A673 (cell line): ENCODE data around the gene RHOG. TPM values are rescaled to one million over a fixed set of nuclear protein-coding genes. Genes with fewer than 3 reads are reported as not detected.

Source experiments
- BruUV-seq: library from RNA; stranded (reverse); fragments of 400-500 nt; replicated peaks from 2 replicates; lab custom pipeline; 2021; lab: Mats Ljungman, UMichigan
- CTCF ChIA-PET: fragments of 300-600 bp; sonication (Branson Sonifier 250); formaldehyde crosslinking; loops from one replicate; lab custom pipeline; 2022; ENCODE audit warnings: antibody characterized with exemption; lab: Charles Lee
- POLR2A ChIA-PET: fragments of 300-600 bp; sonication (Branson Sonifier 250); formaldehyde crosslinking; loops from one replicate; lab custom pipeline; 2022; ENCODE audit warnings: antibody characterized with exemption; ENCODE audit not compliant: low non-redundant PET; lab: Charles Lee
- DNase-seq: peaks from one replicate; pipeline ENCODE4 v3.0.0-alpha.2; 2015; ENCODE audit warnings: low spot score
- H3K27ac ChIP-seq: fragments of 200-600 bp; sonication (generic); 2 replicates; pipeline ENCODE4 v1.5.1; 2016; ENCODE audit warnings: mixed run types, low read depth, mild to moderate bottlenecking, mixed read lengths, antibody characterized with exemption, low read length; ENCODE audit not compliant: poor library complexity, severe bottlenecking
- H3K27me3 ChIP-seq: fragments of 200-600 bp; sonication (generic); replicated peaks from 2 replicates; pipeline ENCODE4 v1.6.1; 2017; ENCODE audit warnings: mixed run types, low read depth, mild to moderate bottlenecking, mixed read lengths, antibody characterized with exemption, low read length; ENCODE audit not compliant: insufficient read depth, poor library complexity
- H3K36me3 ChIP-seq: fragments of 200-600 bp; sonication (generic); 2 replicates; pipeline ENCODE4 v1.6.1; 2016; ENCODE audit warnings: mixed run types, mild to moderate bottlenecking, mixed read lengths, antibody characterized with exemption, low read length; ENCODE audit not compliant: insufficient read depth, poor library complexity, severe bottlenecking
- H3K4me1 ChIP-seq: fragments of 200-600 bp; sonication (generic); 2 replicates; pipeline ENCODE4 v1.6.1; 2017; ENCODE audit warnings: mixed run types, mild to moderate bottlenecking, mixed read lengths, antibody characterized with exemption, low read length; ENCODE audit not compliant: insufficient read depth, poor library complexity, severe bottlenecking
- H3K4me3 ChIP-seq: fragments of 200-600 bp; sonication (generic); 2 replicates; pipeline ENCODE4 v1.5.1; 2016; ENCODE audit warnings: low read depth, mixed run types, mild to moderate bottlenecking, mixed read lengths, low read length; ENCODE audit not compliant: poor library complexity, severe bottlenecking
- H3K9me3 ChIP-seq: fragments of 200-600 bp; sonication (generic); 2 replicates; pipeline ENCODE4 v1.6.1; 2016; ENCODE audit warnings: mixed run types, low read depth, mild to moderate bottlenecking, mixed read lengths, antibody characterized with exemption, low read length; ENCODE audit not compliant: poor library complexity, severe bottlenecking
- EZH2 ChIP-seq: fragments of 200-600 bp; sonication (generic); IDR thresholded peaks from 2 replicates; pipeline ENCODE4 v1.6.1; 2017; ENCODE audit warnings: borderline replicate concordance, low read depth, mild to moderate bottlenecking, mixed read lengths, antibody characterized with exemption, low read length; ENCODE audit not compliant: poor library complexity, severe bottlenecking
- intact Hi-C: fragments of 100-400 bp; cut with micrococcal nuclease; formaldehyde crosslinking; loops from one replicate; pipeline ENCODE4 v1.10.0; 2022; ENCODE audit not compliant: unreplicated experiment
- total RNA-seq: library from RNA; stranded (reverse); gene quantifications from 2 replicates; pipeline ENCODE4 v1.2.3, GENCODE V29; 2021
- TF ChIP-seq, protein P1 (sequence below): fragments of 300-800, 200-600 bp; sonication (generic); conservative IDR thresholded peaks from 2 replicates; pipeline ENCODE4 v1.5.1; 2017; ENCODE audit warnings: low read depth, mild to moderate bottlenecking, antibody characterized with exemption, low read length, moderate library complexity, mixed read lengths

The RHOG gene
- total RNA-seq, 1 experiment from 2014 or later: 33.9 TPM

DNA sequence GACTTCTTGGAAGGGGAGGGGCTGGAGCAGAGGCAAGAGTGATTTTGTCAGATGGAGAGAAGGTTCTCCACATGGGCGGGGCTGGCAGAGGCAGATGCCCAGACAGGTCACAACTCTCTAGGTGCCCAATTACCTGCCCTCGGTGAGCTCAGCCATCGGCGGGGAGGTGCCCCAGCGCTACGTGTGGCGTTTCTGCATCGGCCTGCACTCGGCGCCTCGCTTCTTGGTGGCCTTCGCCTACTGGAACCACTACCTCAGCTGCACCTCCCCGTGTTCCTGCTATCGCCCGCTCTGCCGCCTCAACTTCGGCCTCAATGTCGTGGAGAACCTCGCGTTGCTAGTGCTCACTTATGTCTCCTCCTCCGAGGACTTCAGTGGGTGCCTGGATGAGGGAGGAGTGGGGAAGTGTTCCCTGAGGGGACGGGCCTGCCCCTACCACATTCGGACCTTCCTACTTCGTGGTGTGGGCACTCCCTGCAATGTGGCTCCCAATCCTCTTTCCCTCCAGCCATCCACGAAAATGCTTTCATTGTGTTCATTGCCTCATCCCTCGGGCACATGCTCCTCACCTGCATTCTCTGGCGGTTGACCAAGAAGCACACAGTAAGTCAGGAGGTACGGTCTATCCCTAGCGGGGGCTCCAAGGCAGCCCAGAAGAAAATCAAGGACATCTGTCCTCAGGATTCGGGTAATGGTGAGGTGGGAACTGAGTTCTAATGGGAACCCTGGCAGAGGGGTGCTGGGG, 16.8 kb downstream of the RHOG start:
- POLR2A ChIA-PET: no interaction called here

GRCh38 chr11:3823303-3823702, 17.5 kb downstream of the RHOG start:
- no peaks in the 10 kb centered on the region for H3K27me3 ChIP-seq
- BruUV-seq: no TSS peak
- intact Hi-C loops: no loop called here
- TF ChIP-seq, protein P1, sequence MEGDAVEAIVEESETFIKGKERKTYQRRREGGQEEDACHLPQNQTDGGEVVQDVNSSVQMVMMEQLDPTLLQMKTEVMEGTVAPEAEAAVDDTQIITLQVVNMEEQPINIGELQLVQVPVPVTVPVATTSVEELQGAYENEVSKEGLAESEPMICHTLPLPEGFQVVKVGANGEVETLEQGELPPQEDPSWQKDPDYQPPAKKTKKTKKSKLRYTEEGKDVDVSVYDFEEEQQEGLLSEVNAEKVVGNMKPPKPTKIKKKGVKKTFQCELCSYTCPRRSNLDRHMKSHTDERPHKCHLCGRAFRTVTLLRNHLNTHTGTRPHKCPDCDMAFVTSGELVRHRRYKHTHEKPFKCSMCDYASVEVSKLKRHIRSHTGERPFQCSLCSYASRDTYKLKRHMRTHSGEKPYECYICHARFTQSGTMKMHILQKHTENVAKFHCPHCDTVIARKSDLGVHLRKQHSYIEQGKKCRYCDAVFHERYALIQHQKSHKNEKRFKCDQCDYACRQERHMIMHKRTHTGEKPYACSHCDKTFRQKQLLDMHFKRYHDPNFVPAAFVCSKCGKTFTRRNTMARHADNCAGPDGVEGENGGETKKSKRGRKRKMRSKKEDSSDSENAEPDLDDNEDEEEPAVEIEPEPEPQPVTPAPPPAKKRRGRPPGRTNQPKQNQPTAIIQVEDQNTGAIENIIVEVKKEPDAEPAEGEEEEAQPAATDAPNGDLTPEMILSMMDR: no peak
- no peak for TF ChIP-seq EZH2
- no peaks in the 10 kb centered on the region for H3K4me1 ChIP-seq
- no peak overlapping the region for H3K27ac ChIP-seq
- POLR2A ChIA-PET: no interaction called here
- H3K4me3 ChIP-seq: no peak overlapping the region
- no peaks in the 10 kb centered on the region for H3K9me3 ChIP-seq
- DNase-seq: no peak
- peaks cover 6% of the 10 kb centered on the region for H3K36me3 ChIP-seq
- CTCF ChIA-PET: no interaction called here

More for the DNA sequence above, 16.8 kb downstream of the RHOG start:
- no peak for TF ChIP-seq EZH2
- TF ChIP-seq, protein P1: no peak
- no peaks in the 10 kb centered on the region for H3K9me3 ChIP-seq
- no peak overlapping the region for H3K27ac ChIP-seq
- BruUV-seq: no TSS peak
- intact Hi-C loops: no loop called here
- CTCF ChIA-PET: no interaction called here
- no peak for DNase-seq
- no peaks in the 10 kb centered on the region for H3K4me1 ChIP-seq
- H3K4me3 ChIP-seq: no peak overlapping the region
- no peaks in the 10 kb centered on the region for H3K27me3 ChIP-seq
- H3K36me3 ChIP-seq: peaks cover 6% of the 10 kb centered on the region

- H3K4me3 ChIP-seq: no peak overlapping the region
- ChIA-PET CTCF (no interaction called here), POLR2A (no interaction called here)
- H3K27me3 ChIP-seq: no peaks in the 10 kb centered on the region
- no peaks in the 10 kb centered on the region for H3K36me3 ChIP-seq
- DNase-seq: no peak
- H3K27ac ChIP-seq: no peak overlapping the region
- TF ChIP-seq EZH2: no peak
- TF ChIP-seq, protein P1: no peak
- intact Hi-C loops: no loop called here
- H3K9me3 ChIP-seq: no peaks in the 10 kb centered on the region
- no TSS peak for BruUV-seq
- no peaks in the 10 kb centered on the region for H3K4me1 ChIP-seq
Measured at GRCh38 chr11:3822312-3822711, 18.4 kb downstream of the RHOG start.
